Head of caudate nucleus (tissue), 42 donors: ENCODE data around the gene PTPN4.

Source experiments
- DNase-seq, 42 donors: peaks; one replicate each; pipeline versions ENCODE4 v3.0.0 to v3.0.0-alpha.2; 2020 to 2021; ENCODE audit warnings: mixed read lengths in 7 of 42
- intact Hi-C: fragments of 100-400 bp; cut with DNase I; formaldehyde crosslinking; loops from one replicate; pipeline ENCODE4 v1.15.0; 2022

Gene PTPN4

DNA sequence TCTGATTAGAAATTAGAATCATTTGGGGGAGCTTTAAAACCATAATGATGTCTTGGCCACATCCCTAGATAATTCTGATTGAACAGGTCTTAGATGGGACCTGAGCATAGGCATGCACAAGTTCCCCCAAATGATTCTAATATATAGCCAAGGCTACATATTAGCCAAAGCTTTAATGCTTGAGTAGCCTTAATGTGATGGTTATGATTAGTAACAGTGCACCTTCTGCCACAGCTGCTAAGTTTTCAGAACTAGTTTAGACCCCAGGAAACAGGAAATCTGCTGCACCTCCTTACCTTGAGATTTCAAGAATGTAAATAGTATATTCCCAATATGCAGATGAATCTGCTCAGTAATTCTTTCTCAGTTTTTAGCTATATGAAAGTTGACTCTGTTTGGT lies 119.8 kb downstream of the PTPN4 start:
- intact Hi-C loops: no loop called here
- no peak for DNase-seq

DNA sequence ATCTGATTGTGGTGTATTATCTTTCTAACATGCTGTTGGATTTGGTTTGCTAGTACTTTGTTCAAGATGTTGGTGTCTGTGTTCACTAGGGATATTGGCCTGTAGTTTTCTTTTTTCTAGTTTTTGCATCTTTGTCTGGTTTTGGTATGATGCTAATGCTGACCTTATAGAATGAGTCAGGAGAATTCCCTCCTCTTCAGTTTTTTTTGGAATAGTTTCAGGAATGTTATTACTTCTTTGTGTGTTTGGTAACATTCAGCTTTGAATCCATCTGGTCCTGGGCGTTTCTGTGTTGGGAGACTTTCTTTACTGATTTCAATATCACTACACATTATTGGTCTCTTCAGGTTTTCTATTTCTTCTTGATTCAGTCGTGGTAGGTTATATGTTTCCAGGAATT lies 129.0 kb downstream of the PTPN4 start:
- DNase-seq: no peak
- intact Hi-C loops: no loop called here

DNA sequence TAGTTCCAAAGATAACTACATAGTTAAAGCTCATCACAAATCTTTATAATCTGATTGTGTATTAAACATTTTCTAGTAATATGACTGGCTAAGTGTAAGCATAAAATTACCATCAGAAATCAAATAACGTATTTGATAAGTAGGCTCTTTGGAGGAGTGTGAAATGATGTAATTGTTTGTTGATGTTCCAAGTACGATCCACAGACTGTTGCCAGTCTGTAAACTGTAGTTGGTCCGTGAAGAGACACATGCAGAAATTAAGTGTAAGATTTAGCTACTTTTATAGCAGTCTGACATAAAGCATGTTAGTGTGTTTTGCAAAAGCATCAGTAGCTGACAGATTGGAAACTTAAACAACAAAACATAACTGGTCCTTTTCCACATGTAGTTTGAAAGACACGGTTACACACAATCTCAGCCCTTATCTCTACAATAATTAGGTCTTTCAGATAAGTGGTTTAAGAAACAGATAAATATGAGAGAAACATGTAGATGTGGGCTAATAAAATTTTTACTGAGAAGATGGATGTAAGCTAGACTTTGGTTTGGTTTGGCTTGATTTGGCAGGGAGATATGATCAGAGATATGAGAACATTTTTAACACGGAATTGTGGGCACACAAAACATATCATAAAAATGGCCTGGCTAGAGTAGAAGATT lies 138.1 kb downstream of the PTPN4 start:
- DNase-seq: no peak
- intact Hi-C loops: no loop called here

DNA sequence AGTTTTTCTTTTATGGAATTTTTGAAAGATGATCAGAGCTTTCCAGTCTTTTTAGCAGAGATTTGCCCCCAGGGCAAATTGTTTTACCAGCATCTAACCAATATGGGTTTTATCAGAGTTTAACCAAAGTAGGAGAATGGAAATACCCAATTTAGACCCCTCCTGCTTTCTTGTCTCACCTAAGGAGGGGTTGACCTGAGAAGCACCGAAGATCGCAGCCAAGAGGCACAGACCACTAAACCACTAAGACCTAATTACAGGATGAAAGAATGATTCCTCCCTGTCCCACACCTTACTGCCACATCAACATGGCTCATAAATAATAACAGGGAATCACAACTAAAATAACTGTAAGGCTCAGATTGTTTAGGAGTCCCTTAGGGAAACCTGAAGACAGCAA lies 141.3 kb downstream of the PTPN4 start:
- DNase-seq: no peak
- intact Hi-C loops: no loop called here

DNA sequence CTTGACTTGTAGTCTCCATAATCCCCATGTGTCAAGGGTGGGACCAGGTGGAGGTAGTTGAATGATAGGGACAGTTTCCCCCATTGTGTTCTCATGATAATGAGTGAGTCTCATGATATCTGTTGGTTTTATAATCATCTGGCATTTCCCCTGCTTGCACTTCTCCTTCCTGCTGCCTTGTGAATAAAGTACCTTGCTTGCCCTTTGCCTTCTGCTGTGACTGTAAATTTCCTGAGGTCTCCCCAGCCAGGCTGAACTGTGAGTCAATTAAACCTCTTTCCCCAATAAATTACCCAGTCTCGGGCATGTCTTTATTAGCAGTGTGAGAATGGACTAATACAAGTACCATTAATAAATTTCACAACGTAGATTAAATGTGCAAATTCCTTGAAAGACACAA lies 150.8 kb downstream of the PTPN4 start:
- DNase-seq: no peak
- intact Hi-C loops: no loop called here

DNA sequence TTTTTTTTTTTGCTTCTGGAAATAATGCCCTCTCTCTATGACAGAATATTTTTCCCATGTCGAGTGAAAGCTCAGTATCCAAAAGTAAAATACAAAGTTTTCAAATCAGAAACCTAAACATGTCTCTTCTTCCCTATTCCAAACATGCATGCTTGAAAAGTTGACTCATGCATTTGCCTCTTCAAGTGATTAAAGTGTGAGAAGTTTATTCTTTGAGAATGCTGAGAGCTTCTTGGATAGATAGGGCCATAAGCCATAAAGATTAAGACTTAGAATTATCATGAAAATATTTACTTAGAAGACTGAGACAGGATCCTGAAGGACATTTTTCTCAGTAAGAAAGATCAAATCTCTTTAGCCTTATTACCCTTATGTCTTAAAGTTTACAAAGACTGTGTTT lies 154.5 kb downstream of the PTPN4 start:
- no peak for DNase-seq
- intact Hi-C loops: no loop called here

DNA sequence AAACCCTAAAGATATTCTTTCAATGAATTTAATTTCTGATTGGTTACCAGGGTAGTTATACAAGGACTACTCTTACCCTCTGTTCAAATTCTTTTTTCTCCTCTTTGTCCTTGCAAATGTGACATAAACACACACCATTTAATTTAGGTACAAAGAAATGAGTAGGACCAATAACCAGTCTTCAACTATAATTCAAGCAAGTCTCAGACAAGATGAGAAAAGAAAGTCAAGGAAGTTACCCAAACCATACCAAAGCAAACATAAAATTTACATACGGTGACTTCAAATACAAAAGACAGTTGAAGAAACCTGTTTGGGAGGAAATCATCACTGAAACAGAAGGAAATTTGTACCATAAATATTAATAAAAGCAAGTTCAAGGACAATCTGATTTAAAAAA lies 162.1 kb downstream of the PTPN4 start:
- intact Hi-C loops: no loop called here
- no peak for DNase-seq

DNA sequence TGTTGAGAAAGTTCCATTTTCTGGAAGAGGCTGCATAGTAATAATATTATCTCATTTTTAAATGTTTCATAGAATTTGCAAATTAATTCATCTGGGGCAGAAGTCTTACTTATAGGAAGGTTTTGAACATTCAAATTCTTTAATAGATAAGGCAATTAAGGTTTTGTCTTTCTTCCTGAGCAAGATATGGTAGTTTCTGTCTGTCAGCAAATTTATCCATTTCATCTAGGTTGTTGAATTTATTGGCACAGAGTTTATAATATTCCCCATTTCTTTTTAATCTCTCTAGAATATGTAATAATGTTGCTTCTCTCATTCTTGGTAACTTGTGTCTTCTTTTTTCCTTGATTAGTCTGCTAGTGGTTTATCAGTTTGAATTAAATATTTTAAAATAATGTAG lies 163.0 kb downstream of the PTPN4 start:
- DNase-seq: no peak
- intact Hi-C loops: no loop called here

DNA sequence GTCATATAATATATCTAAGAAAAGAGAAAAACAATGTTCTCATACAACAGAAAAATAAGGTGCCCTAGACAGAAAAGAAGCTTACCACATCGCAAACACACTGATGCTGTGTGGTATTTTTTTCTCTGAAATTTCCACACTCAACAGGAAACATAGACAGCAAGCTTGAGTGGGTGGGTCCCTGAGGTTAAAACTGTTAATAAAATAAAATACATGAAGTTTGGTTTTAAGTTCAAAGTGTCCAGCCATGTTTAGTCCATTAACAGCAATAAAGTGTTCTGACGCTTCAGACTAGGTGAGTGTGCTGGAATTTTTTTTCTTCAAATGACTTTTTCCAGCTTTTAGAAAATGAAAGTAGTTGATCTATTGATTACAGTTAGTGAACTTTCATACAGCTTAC lies 169.8 kb downstream of the PTPN4 start:
- intact Hi-C loops: no loop called here
- no peak for DNase-seq

DNA sequence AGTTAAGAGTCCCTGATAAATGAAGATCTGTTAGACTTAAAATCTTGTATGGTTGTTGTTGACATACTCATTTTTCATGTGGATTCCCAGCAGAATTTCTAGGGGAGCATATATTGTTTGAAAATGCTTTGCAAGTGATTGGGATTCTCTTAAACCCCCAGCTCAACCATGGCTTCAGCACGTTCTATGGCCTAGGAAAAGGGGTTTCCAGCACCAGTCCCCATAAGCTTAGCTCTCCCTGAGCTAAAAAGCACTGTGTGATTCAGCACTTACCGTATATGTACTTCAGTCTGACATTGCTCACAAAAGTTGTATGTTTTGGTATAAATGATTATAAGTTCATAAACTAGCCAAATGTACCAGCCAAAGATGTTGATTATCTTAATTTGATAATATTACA lies 173.1 kb downstream of the PTPN4 start:
- intact Hi-C loops: no loop called here
- no peak for DNase-seq

DNA sequence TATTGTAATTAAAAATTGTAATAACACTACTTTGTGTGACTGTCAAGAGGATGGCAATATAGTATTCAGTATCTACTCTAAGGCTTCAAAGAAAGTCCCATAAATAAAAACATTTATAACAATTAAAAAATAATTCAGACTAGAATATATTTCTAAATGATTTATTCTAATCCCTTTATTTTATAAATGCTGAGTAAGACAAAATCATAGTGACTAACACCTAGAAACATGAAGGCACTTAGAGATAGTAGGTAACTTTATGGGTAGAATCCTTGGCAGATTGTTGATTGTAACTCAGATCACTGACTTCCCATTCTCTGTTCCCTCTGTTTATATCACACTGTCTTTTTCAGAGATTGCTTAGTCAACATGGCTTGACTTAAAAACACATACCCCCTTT lies 174.6 kb downstream of the PTPN4 start:
- DNase-seq: no peak
- intact Hi-C loops: no loop called here

DNA sequence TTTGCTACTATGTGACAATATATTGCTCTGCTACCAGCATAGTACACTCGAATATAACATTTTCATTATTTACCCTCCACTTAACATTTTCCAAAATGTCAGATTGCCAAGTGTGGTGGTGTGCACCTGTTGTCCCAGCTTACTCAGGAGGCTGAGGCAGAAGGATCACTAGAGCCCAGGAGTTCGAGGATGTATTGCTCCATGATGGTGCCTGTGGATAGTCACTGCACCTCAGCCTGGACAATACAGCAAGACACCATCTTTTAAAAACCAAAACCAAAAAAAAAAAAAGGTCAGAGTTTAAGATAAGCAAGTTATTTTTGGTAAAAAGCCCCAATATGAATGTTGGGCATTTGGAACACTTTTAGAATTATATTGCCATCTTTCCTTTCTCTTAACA lies 178.0 kb downstream of the PTPN4 start:
- intact Hi-C loops: no loop called here
- DNase-seq: no peak

DNA sequence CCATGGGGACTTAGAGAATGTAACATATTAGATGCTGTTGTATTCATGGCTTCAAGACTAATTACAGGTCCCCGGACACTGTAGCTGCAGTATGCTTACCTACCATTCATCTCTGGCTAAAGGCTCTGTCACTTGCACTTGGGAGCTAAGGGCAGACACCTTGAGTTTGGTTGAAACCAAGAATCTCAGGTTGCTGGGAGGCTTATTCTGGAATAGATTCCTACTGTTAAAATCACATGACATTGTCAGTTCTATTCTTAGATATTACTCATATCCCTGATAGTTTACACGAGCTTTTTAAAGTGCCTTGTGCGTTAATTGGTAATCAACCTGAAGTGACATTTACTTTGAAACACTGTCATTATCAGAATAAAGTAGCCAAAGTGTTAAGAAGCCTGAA lies 180.2 kb downstream of the PTPN4 start:
- intact Hi-C loops: no loop called here
- no peak for DNase-seq

DNA sequence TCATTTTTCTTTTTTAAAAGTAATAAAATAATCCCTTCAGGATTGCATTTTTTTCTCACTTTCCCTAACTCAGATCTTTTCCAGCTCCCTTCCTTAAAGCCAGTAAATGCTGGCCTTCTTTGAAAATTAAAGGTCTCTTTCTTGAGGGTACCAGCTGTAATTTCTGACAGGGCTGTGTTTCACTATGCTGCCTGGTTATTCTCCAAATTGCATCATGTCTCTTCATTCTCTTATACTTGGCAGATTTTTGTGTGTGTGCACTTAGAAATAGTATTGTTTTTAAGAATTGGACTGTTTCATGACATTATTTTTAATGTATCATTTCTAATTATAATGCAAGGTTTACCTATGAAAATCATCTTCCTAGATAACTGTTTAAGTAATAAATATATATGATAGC lies 181.1 kb downstream of the PTPN4 start:
- intact Hi-C loops: no loop called here
- DNase-seq: no peak

DNA sequence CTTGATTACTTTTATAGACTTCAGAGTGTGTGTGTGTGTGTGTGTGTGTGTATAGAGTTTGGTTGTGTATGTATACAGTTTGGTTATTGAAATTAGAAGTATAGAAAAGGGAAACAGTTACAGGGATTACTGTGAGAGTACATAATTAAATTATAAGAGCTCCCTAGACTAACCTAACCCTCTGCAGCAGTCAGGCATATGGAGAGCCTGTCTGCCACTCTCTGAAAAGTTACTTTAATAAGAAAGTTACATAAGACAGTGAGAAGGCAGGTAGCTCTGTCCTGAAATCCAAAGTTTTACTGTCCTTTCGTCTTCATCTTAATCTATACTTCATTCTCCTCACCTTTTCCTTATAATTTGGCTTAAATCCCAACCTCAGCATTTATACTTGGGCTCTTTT lies 181.7 kb downstream of the PTPN4 start:
- DNase-seq: no peak
- intact Hi-C loops: no loop called here

DNA sequence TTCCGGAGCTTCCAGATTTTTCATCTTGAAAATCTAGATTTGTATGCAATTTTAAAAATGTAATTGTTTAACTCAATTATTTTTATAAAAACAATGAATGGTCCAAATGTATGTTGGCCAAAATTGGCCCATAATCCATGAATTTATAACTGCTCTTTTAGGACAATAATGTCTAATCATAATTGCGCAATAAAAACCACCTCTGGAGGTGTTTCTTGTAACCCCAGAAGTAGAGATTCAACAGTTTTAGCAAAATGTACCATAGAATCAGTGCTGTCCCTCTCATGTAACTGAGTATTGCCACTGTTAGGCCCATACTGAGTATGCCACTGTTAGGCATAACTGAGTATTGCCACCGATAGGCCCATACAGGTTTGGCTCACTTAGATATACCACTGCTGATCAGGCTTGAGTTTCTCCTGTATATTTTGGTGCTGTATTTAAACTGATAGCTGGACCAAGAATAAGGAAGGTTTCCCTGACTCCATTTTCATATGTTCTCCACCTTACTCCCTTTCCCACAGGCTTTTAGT lies 182.3 kb downstream of the PTPN4 start:
- intact Hi-C loops: no loop called here
- no peak for DNase-seq

DNA sequence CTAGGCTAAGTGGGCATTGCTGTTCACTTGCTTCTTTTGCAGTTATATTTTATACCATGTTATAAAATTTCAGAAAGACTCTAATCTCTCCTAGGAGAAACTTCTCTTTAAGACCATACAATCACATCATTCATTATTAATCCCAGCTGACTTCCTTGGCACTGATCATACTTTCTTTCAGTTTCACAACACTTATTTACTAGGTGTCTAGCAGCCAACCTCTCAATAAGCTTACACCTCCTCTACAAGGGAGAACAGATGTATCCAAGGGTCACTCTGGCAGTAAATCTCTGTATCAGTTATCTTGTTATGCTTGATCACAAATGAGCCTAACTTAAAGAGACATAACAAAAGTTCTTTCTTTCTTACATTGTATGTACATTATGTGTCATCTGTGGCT lies 183.3 kb downstream of the PTPN4 start:
- intact Hi-C loops: no loop called here
- DNase-seq: no peak

DNA sequence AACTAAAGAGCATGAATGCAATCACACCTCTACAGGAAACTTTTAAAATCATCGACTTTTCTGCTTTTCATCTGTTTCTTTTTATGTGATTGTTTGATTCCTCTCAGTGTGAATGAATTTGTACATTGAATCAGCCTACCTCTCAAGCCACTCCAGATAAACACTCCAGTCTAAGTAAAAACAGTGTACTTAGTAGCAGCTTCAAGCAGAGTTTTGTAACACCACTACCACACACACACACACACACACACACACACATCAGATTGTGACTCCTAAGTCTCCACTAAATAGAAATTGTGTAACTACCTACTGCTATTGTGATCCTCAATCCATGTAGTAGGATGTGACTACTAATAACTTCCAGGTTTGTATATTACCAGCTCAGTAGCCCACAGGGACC lies 187.8 kb downstream of the PTPN4 start:
- no peak for DNase-seq
- intact Hi-C loops: no loop called here

DNA sequence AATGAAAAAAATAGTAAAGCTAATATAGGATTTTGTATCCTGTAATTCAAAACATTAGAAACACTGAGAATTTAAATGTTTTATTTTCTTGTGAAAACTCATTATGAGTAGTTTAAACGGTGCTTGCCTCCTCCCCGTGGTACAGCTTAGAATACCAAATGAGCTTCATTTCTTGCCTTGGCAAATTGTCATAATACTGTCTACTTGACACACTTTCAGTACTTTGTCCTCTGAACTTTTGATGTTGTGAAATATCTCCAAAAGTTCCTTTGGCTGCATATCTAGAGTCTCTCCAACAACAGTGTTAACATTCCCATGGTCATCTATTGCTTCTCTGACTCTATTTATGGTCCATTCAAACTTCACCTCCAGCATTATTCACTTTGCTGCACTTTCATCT lies 191.2 kb downstream of the PTPN4 start:
- intact Hi-C loops: no loop called here
- DNase-seq: peak in 1 of 42 donors; percentile 11

DNA sequence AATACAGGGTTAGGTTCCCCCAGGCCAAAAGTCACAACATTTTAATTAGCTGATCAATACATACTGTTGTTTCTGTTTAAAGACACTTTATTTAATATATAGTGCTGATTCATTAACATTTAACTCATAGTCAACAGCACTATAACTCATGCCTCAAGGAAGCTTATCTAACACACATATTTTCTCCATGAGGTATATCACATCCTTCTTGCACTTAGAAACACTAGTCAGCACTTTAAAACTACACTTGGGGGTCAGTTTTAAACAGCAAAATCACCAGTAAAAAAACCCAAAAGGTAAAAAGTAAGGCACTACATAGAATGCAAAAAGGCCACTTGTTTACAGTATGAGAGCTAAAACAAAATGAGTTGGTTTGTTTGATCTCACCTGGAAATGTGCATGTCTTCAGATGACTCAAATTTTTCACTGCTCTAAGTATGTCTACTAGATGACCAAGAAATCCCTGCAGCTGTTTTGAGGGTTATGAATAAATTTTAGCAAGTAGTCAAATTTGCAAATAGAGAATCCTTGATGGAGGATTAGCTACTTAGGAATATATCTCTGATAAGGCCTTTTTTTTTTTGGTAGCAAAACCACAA lies 199.0 kb downstream of the PTPN4 start:
- intact Hi-C loops: no loop called here
- no peak for DNase-seq

DNA sequence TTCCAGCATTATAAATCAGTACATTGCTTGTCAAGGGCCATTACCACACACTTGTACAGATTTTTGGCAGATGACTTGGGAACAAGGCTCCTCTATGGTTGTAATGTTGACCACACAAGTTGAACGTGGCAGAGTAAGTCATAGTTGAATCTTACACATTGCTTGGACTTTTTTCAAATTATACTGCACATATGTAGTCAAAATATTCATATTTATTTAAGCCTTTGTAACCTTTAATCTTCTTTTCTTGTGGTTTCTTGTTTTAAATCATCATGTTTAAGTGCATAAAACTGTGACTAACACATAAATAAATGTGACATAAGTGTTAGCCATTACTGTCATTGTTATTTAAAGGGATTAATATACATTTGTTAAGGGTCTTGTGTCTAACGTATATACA lies 201.1 kb downstream of the PTPN4 start:
- intact Hi-C loops: no loop called here
- DNase-seq: no peak
